ENCODE results near the gene REXO4.

REXO4 gene

GRCh38 chr9:133420392-133420827, 2.6 kb upstream of the REXO4 start:
- H3K79me1 ChIP-seq (ENCODE audit: low read length) = peaks cover 8% of the 10 kb centered on the region
- no peak overlapping the region for H3K18ac ChIP-seq (ENCODE audit: low read length)
- peaks cover 6 to 9% of the 10 kb centered on the region in 2 experiments for H3K4me1 ChIP-seq (ENCODE audit: control insufficient read depth in 1 of 2, insufficient read depth in 2 of 2, low read length in 2 of 2)
- no peak overlapping the region for H2BK5ac ChIP-seq (ENCODE audit: low read depth, low read length, poor library complexity)
- H3K79me2 ChIP-seq (ENCODE audit: control insufficient read depth, insufficient read depth, low read length, poor library complexity) = peaks cover 9% of the 10 kb centered on the region
- H3K14ac ChIP-seq (ENCODE audit: low read length) = no peak overlapping the region
- H4K8ac ChIP-seq (ENCODE audit: low read depth, low read length) = no peak overlapping the region
- H4K91ac ChIP-seq (ENCODE audit: low read depth, low read length) = no peak overlapping the region
- no peak for DNase-seq
- no peak overlapping the region for H2BK120ac ChIP-seq (ENCODE audit: insufficient read depth, low read length, poor library complexity)
- WGBS (ENCODE audit: extremely low coverage, insufficient coverage, insufficient read length) = no CpG with 5 or more reads among the region's 5 CpGs
- no peak overlapping the region for H3K4ac ChIP-seq (ENCODE audit: low read depth, low read length)
- no peak overlapping the region for H2AK5ac ChIP-seq (ENCODE audit: low read length)
- H3K4me2 ChIP-seq (ENCODE audit: low read length) = no peak overlapping the region
- H3K9ac ChIP-seq (ENCODE audit: low read length) = no peak overlapping the region
- peaks cover 4 to 8% of the 10 kb centered on the region in 2 experiments for H3K36me3 ChIP-seq (ENCODE audit: control insufficient read depth in 1 of 2, insufficient read depth in 2 of 2, low read length in 2 of 2)
- H2BK12ac ChIP-seq (ENCODE audit: low read length) = no peak overlapping the region
- H3K27ac ChIP-seq (ENCODE audit: low read depth, low read length) = no peak overlapping the region
- no peaks in the 10 kb centered on the region for H3K27me3 ChIP-seq (ENCODE audit: insufficient read depth, low read length)
- H3K9me3 ChIP-seq (ENCODE audit: insufficient read depth, low read depth, low read length) = no peaks in the 10 kb centered on the region
- H3K23ac ChIP-seq (ENCODE audit: low read length) = no peak overlapping the region
- no peak overlapping the region for H3K4me3 ChIP-seq (ENCODE audit: low read depth, low read length)
- H2AFZ ChIP-seq (ENCODE audit: insufficient read depth, low read length, poor library complexity) = no peak overlapping the region
- no peak overlapping the region for H4K12ac ChIP-seq (ENCODE audit: low read depth, low read length)

GRCh38 chr9:133419005-133419404, 1.2 kb upstream of the REXO4 start:
- no peak overlapping the region for H3K27ac ChIP-seq (ENCODE audit: low read depth, low read length)
- H3K4me3 ChIP-seq (ENCODE audit: low read depth, low read length) = no peak overlapping the region

GRCh38 chr9:133415170-133415569, 2.6 kb downstream of the REXO4 start:
- Histone ChIP-seq H4K12ac (ENCODE audit: low read depth, low read length) (no peak overlapping the region), H2AK5ac (ENCODE audit: low read length) (no peak overlapping the region), H2AFZ (ENCODE audit: insufficient read depth, low read length, poor library complexity) (no peak overlapping the region), H3K4me1 (ENCODE audit: control insufficient read depth in 1 of 2, insufficient read depth in 2 of 2, low read length in 2 of 2) (peaks cover 6 to 9% of the 10 kb centered on the region in 2 experiments), H3K27ac (ENCODE audit: low read depth, low read length) (no peak overlapping the region), H3K79me1 (ENCODE audit: low read length) (peaks cover 8% of the 10 kb centered on the region), H3K4me2 (ENCODE audit: low read length) (no peak overlapping the region), H2BK120ac (ENCODE audit: insufficient read depth, low read length, poor library complexity) (no peak overlapping the region), H2BK5ac (ENCODE audit: low read depth, low read length, poor library complexity) (no peak overlapping the region), H3K79me2 (ENCODE audit: control insufficient read depth, insufficient read depth, low read length, poor library complexity) (peaks cover 9% of the 10 kb centered on the region), H3K4ac (ENCODE audit: low read depth, low read length) (no peak overlapping the region), H3K23ac (ENCODE audit: low read length) (no peak overlapping the region), H3K9ac (ENCODE audit: low read length) (no peak overlapping the region), H3K14ac (ENCODE audit: low read length) (no peak overlapping the region), H4K91ac (ENCODE audit: low read depth, low read length) (no peak overlapping the region), H3K4me3 (ENCODE audit: low read depth, low read length) (no peak overlapping the region), H3K36me3 (ENCODE audit: control insufficient read depth in 1 of 2, insufficient read depth in 2 of 2, low read length in 2 of 2) (peaks cover 41 to 49% of the 10 kb centered on the region in 2 experiments), H3K18ac (ENCODE audit: low read length) (no peak overlapping the region), H2BK12ac (ENCODE audit: low read length) (no peak overlapping the region), H3K9me3 (ENCODE audit: insufficient read depth, low read depth, low read length) (no peaks in the 10 kb centered on the region), H4K8ac (ENCODE audit: low read depth, low read length) (no peak overlapping the region), H3K27me3 (ENCODE audit: insufficient read depth, low read length) (no peaks in the 10 kb centered on the region)
- no peak for DNase-seq
- no CpG with 5 or more reads among the region's 1 CpG for WGBS (ENCODE audit: extremely low coverage, insufficient coverage, insufficient read length)

More at GRCh38 chr9:133419005-133419404, 1.2 kb upstream of the REXO4 start:
- no peak overlapping the region for H3K18ac ChIP-seq (ENCODE audit: low read length)
- peaks cover 6 to 9% of the 10 kb centered on the region in 2 experiments for H3K4me1 ChIP-seq (ENCODE audit: control insufficient read depth in 1 of 2, insufficient read depth in 2 of 2, low read length in 2 of 2)
- peaks cover 10 to 17% of the 10 kb centered on the region in 2 experiments for H3K36me3 ChIP-seq (ENCODE audit: control insufficient read depth in 1 of 2, insufficient read depth in 2 of 2, low read length in 2 of 2)
- H3K4ac ChIP-seq (ENCODE audit: low read depth, low read length) = no peak overlapping the region
- H3K14ac ChIP-seq (ENCODE audit: low read length) = no peak overlapping the region
- no peak overlapping the region for H2AFZ ChIP-seq (ENCODE audit: insufficient read depth, low read length, poor library complexity)
- no CpG with 5 or more reads among the region's 13 CpGs for WGBS (ENCODE audit: extremely low coverage, insufficient coverage, insufficient read length)
- no peak for DNase-seq
- no peak overlapping the region for H3K23ac ChIP-seq (ENCODE audit: low read length)
- no peak overlapping the region for H2BK120ac ChIP-seq (ENCODE audit: insufficient read depth, low read length, poor library complexity)
- no peaks in the 10 kb centered on the region for H3K27me3 ChIP-seq (ENCODE audit: insufficient read depth, low read length)
- H2BK12ac ChIP-seq (ENCODE audit: low read length) = no peak overlapping the region
- peaks cover 8% of the 10 kb centered on the region for H3K79me1 ChIP-seq (ENCODE audit: low read length)
- no peak overlapping the region for H2BK5ac ChIP-seq (ENCODE audit: low read depth, low read length, poor library complexity)
- H3K4me2 ChIP-seq (ENCODE audit: low read length) = no peak overlapping the region
- peaks cover 9% of the 10 kb centered on the region for H3K79me2 ChIP-seq (ENCODE audit: control insufficient read depth, insufficient read depth, low read length, poor library complexity)
- no peak overlapping the region for H3K9ac ChIP-seq (ENCODE audit: low read length)
- H4K8ac ChIP-seq (ENCODE audit: low read depth, low read length) = no peak overlapping the region
- no peak overlapping the region for H4K12ac ChIP-seq (ENCODE audit: low read depth, low read length)
- no peaks in the 10 kb centered on the region for H3K9me3 ChIP-seq (ENCODE audit: insufficient read depth, low read depth, low read length)
- no peak overlapping the region for H2AK5ac ChIP-seq (ENCODE audit: low read length)
- H4K91ac ChIP-seq (ENCODE audit: low read depth, low read length) = no peak overlapping the region

- Histone ChIP-seq H3K4me2 (ENCODE audit: low read length) (no peak overlapping the region), H3K23ac (ENCODE audit: low read length) (no peak overlapping the region), H2BK120ac (ENCODE audit: insufficient read depth, low read length, poor library complexity) (no peak overlapping the region), H2BK12ac (ENCODE audit: low read length) (no peak overlapping the region), H3K79me1 (ENCODE audit: low read length) (no peaks in the 10 kb centered on the region), H3K36me3 (ENCODE audit: control insufficient read depth in 1 of 2, insufficient read depth in 2 of 2, low read length in 2 of 2) (peaks cover 72 to 73% of the 10 kb centered on the region in 2 experiments), H3K9ac (ENCODE audit: low read length) (no peak overlapping the region), H3K18ac (ENCODE audit: low read length) (no peak overlapping the region), H3K14ac (ENCODE audit: low read length) (no peak overlapping the region), H4K91ac (ENCODE audit: low read depth, low read length) (no peak overlapping the region), H3K27me3 (ENCODE audit: insufficient read depth, low read length) (no peaks in the 10 kb centered on the region), H3K79me2 (ENCODE audit: control insufficient read depth, insufficient read depth, low read length, poor library complexity) (no peaks in the 10 kb centered on the region), H4K8ac (ENCODE audit: low read depth, low read length) (no peak overlapping the region), H2AK5ac (ENCODE audit: low read length) (no peak overlapping the region), H3K9me3 (ENCODE audit: insufficient read depth, low read depth, low read length) (no peaks in the 10 kb centered on the region), H3K4me3 (ENCODE audit: low read depth, low read length) (no peak overlapping the region), H3K4ac (ENCODE audit: low read depth, low read length) (no peak overlapping the region), H3K27ac (ENCODE audit: low read depth, low read length) (no peak overlapping the region), H4K12ac (ENCODE audit: low read depth, low read length) (no peak overlapping the region), H3K4me1 (ENCODE audit: control insufficient read depth in 1 of 2, insufficient read depth in 2 of 2, low read length in 2 of 2) (no peaks in the 10 kb centered on the region), H2BK5ac (ENCODE audit: low read depth, low read length, poor library complexity) (no peak overlapping the region), H2AFZ (ENCODE audit: insufficient read depth, low read length, poor library complexity) (no peak overlapping the region)
- WGBS (ENCODE audit: extremely low coverage, insufficient coverage, insufficient read length) = no CpG with 5 or more reads among the region's 1 CpG
- DNase-seq = no peak
Observed at GRCh38 chr9:133408042-133408441, 9.8 kb downstream of the REXO4 start.

All from trophoblast cell (in vitro differentiated cells and primary cell).